ENCODE measurements around the gene UBA5. TPM values are rescaled to one million over a fixed set of nuclear protein-coding genes. Genes with fewer than 3 reads are reported as not detected.

Gene UBA5
- total and polyA plus RNA-seq, 2 of the 13 experiments (the other 11 are each of a cell fraction or from before 2014, with no cell fraction given), result 30.2 to 46.8 TPM

DNA sequence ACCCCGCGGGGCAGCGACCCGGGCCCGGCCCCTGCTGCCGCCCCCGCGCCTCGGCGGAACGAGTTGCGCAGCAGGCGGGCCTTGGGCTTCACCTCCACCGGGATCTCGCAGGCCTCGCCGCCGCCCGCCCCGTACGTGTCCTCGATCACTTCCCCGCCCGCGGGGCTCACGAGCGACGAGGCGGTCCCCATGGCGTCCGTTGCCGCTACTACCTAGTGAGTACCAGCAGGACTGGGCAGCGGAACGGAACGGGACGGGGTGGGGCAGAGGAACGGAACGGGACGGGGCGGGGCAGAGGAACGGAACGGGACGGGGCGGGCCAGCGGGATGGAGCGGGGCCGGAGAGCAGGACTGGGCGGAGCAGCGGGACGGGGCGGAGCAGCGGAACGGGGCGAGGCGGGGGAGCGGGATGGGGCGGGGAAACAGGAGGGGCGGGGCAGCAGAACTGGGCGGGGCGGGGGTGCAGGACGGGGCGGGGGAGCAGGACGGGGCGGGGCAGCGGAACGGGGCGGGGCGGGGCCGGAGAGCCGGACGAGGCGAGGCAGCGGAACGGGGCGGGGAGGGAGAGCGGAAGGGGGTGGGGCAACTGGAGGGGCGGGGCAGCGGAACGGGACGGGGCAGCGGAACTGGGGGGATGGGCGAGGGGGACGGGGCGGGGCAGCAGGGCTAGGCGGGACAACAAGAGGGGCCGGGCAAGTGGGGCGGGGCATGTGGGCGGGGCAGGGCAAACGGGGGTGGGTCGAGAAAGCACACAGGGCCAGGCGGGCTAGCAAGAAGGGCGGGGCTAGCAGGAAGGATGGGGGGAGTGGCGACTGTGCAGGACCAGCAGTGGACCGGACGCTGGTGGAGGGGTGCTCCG is 62.3 kb downstream of the UBA5 start, which contains the start of gene NPHP3 (continued):
- TF ChIP-seq, protein P1, sequence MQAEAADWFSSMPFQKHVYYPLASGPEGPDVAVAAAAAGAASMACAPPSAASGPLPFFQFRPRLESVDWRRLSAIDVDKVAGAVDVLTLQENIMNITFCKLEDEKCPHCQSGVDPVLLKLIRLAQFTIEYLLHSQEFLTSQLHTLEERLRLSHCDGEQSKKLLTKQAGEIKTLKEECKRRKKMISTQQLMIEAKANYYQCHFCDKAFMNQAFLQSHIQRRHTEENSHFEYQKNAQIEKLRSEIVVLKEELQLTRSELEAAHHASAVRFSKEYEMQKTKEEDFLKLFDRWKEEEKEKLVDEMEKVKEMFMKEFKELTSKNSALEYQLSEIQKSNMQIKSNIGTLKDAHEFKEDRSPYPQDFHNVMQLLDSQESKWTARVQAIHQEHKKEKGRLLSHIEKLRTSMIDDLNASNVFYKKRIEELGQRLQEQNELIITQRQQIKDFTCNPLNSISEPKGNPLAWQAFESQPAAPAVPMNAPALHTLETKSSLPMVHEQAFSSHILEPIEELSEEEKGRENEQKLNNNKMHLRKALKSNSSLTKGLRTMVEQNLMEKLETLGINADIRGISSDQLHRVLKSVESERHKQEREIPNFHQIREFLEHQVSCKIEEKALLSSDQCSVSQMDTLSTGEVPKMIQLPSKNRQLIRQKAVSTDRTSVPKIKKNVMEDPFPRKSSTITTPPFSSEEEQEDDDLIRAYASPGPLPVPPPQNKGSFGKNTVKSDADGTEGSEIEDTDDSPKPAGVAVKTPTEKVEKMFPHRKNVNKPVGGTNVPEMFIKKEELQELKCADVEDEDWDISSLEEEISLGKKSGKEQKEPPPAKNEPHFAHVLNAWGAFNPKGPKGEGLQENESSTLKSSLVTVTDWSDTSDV (CRISPR knock-in tag; IDR thresholded peaks at IDR 0.05), result no peak
- TF ChIP-seq ZBTB1 (CRISPR knock-in tag; IDR thresholded peaks at IDR 0.05; ENCODE audit: borderline replicate concordance) (no peak), CBFB (CRISPR knock-in tag; IDR thresholded peaks at IDR 0.05) (no peak), ZNF777 (CRISPR knock-in tag; IDR thresholded peaks at IDR 0.05) (peak; percentile 63; the same call in 1 of the 2 replicates), TCF7L2 (IDR thresholded peaks at IDR 0.05; ENCODE audit: low read depth, low read length) (no peak), ZBTB21 (CRISPR knock-in tag; IDR thresholded peaks at IDR 0.05) (no peak), ZNF747 (CRISPR knock-in tag; IDR thresholded peaks at IDR 0.05; ENCODE audit: borderline replicate concordance) (no peak), ATRX (CRISPR knock-in tag; IDR thresholded peaks at IDR 0.05; ENCODE audit: borderline replicate concordance) (no peak), MTF2 (CRISPR knock-in tag; IDR thresholded peaks at IDR 0.05; ENCODE audit: borderline replicate concordance) (no peak), ZNF383 (CRISPR knock-in tag; IDR thresholded peaks at IDR 0.05; ENCODE audit: borderline replicate concordance) (no peak), ZSCAN9 (CRISPR knock-in tag; IDR thresholded peaks at IDR 0.05; ENCODE audit: borderline replicate concordance) (no peak), KLF16 (CRISPR knock-in tag; IDR thresholded peaks at IDR 0.05) (no peak; a peak in 1 of 4 replicates), TEAD2 (CRISPR knock-in tag; IDR thresholded peaks at IDR 0.05) (no peak), EP300 (IDR thresholded peaks at IDR 0.05; ENCODE audit: low read depth in 2 of 2, low read length in 2 of 2) (no peak), EP300 (CRISPR knock-in tag; IDR thresholded peaks at IDR 0.05; ENCODE audit: borderline replicate concordance) (no peak)
- TF ChIP-seq, protein P2, sequence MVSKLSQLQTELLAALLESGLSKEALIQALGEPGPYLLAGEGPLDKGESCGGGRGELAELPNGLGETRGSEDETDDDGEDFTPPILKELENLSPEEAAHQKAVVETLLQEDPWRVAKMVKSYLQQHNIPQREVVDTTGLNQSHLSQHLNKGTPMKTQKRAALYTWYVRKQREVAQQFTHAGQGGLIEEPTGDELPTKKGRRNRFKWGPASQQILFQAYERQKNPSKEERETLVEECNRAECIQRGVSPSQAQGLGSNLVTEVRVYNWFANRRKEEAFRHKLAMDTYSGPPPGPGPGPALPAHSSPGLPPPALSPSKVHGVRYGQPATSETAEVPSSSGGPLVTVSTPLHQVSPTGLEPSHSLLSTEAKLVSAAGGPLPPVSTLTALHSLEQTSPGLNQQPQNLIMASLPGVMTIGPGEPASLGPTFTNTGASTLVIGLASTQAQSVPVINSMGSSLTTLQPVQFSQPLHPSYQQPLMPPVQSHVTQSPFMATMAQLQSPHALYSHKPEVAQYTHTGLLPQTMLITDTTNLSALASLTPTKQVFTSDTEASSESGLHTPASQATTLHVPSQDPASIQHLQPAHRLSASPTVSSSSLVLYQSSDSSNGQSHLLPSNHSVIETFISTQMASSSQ (IDR thresholded peaks at IDR 0.05; ENCODE audit: low read depth), result no peak
- TF ChIP-seq, protein P2 (CRISPR knock-in tag; IDR thresholded peaks at IDR 0.05; ENCODE audit: borderline replicate concordance), result peak; percentile 54; the same call in 1 of the 2 replicates
- TF ChIP-seq, protein P3, sequence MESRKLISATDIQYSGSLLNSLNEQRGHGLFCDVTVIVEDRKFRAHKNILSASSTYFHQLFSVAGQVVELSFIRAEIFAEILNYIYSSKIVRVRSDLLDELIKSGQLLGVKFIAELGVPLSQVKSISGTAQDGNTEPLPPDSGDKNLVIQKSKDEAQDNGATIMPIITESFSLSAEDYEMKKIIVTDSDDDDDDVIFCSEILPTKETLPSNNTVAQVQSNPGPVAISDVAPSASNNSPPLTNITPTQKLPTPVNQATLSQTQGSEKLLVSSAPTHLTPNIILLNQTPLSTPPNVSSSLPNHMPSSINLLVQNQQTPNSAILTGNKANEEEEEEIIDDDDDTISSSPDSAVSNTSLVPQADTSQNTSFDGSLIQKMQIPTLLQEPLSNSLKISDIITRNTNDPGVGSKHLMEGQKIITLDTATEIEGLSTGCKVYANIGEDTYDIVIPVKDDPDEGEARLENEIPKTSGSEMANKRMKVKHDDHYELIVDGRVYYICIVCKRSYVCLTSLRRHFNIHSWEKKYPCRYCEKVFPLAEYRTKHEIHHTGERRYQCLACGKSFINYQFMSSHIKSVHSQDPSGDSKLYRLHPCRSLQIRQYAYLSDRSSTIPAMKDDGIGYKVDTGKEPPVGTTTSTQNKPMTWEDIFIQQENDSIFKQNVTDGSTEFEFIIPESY (CRISPR knock-in tag; IDR thresholded peaks at IDR 0.05), result no peak
- TF ChIP-seq, protein P4, sequence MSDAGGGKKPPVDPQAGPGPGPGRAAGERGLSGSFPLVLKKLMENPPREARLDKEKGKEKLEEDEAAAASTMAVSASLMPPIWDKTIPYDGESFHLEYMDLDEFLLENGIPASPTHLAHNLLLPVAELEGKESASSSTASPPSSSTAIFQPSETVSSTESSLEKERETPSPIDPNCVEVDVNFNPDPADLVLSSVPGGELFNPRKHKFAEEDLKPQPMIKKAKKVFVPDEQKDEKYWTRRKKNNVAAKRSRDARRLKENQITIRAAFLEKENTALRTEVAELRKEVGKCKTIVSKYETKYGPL (CRISPR knock-in tag; IDR thresholded peaks at IDR 0.05), result no peak

All from HepG2 (cell line).